Measurements from ENCODE around the gene KCNMB1.

KCNMB1 gene, protein sequence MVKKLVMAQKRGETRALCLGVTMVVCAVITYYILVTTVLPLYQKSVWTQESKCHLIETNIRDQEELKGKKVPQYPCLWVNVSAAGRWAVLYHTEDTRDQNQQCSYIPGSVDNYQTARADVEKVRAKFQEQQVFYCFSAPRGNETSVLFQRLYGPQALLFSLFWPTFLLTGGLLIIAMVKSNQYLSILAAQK

DNA sequence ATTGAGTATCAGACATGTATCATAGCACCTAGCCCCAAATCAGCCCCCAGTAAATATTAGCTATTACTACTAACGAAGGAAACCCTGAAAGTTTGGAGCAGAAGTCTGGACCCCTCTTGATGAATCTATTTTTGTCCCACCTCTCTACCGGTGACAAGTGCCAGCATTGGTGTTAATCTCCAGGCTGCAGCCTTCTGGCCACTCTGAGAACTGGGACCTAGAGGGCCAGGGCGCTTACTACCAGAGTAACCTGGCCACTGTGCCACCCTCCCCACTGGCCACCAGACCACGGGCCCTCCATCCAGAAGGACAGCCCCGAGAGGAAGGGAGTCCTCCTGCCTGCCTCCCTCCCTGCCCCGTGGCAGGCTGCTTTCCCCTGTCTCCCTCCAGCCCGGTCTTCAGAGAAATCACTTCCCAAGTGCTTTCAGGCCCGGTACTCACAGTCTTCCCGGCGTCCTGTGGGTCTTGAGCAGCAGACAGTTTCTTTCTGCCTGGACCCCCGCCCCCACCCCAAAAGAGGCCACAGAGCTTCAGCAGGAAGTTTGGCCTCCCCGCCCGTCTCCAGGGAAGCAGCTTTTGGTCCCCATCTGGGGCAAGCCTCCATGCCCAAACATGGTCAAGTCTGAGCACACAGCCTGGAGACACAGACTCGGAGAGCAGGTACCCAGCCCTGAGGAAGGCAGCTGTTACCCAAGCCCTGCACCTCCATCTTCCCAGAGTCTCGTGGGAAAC is at the start of gene KCNMB1:
TSS of gene KCNMB1 (minus strand) at position 550 of the 732 bp plus-strand sequence. CDS start 3,920 bp downstream, outside the sequence.
- H3K4me3 ChIP-seq (ENCODE audit: low read depth, low read length) = peak within 1 kb of the TSS; percentile 52
- TF ChIP-seq, protein P1, sequence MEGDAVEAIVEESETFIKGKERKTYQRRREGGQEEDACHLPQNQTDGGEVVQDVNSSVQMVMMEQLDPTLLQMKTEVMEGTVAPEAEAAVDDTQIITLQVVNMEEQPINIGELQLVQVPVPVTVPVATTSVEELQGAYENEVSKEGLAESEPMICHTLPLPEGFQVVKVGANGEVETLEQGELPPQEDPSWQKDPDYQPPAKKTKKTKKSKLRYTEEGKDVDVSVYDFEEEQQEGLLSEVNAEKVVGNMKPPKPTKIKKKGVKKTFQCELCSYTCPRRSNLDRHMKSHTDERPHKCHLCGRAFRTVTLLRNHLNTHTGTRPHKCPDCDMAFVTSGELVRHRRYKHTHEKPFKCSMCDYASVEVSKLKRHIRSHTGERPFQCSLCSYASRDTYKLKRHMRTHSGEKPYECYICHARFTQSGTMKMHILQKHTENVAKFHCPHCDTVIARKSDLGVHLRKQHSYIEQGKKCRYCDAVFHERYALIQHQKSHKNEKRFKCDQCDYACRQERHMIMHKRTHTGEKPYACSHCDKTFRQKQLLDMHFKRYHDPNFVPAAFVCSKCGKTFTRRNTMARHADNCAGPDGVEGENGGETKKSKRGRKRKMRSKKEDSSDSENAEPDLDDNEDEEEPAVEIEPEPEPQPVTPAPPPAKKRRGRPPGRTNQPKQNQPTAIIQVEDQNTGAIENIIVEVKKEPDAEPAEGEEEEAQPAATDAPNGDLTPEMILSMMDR (IDR thresholded peaks at IDR 0.05; ENCODE audit: borderline replicate concordance, insufficient read depth, low read depth, low read length) = no peak

DNA sequence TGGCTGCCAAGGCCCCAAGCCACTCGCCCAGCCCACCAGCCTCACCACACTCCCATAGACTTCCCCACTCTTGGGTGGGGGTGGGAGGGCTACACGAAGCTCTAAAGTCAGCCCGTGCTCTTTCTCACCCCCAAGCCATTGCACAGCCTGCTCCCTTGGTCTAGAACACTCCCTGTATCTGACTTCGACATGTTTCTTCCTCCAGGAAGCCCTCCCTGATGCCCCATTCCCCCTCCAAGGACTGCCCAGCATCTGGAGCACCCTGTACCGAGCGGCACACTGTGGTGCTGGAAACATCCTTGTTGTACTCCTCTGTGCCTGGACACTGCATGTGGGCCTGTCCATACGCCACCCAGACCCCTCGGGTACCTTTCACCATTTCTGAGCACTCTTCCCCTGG is 49.4 kb upstream of the KCNMB1 start:
- TF ChIP-seq, protein P1 (IDR thresholded peaks at IDR 0.05; ENCODE audit: borderline replicate concordance, insufficient read depth, low read depth, low read length) = no peak

DNA sequence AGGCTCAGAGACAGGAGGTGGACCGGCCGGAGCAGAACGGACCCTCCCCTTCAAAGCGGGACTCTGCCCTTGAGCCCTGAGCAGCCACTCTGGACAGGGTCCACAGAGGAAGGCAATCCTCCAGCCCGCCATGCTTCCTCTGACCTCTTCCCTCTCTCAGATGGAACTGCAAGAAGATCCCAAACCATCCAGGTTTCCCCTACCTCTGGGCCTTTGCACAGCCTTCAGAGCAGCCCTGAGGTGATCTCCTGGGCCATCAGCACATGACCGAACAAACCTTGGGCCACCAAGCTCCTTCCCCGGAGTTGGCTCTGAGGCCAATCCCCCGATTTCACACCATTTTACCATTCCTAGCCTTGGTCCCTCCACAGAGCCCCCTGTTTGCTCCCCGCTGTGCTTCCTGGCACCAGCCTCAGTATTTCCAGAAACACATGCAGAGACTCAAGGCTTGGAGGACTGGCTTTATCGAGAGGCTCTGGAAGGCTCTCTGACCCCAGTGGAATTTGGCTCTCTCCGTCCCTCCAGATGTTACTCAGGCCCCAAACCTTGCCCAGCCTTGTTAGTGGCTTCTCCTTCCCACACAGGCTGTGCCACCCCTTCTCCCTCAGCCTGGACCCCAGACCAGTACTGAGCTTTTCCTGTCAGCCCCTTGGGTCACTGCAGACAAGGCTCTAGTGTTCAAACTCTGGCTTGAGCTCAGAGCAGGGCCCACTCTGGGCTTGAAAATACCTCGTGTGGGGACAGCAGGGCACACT is 48.6 kb upstream of the KCNMB1 start:
- TF ChIP-seq, protein P1 (IDR thresholded peaks at IDR 0.05; ENCODE audit: borderline replicate concordance, insufficient read depth, low read depth, low read length) = no peak
- no peak overlapping the region for H3K4me3 ChIP-seq (ENCODE audit: low read depth, low read length)

More for the DNA sequence above, 49.4 kb upstream of the KCNMB1 start:
- no peak overlapping the region for H3K4me3 ChIP-seq (ENCODE audit: low read depth, low read length)

DNA sequence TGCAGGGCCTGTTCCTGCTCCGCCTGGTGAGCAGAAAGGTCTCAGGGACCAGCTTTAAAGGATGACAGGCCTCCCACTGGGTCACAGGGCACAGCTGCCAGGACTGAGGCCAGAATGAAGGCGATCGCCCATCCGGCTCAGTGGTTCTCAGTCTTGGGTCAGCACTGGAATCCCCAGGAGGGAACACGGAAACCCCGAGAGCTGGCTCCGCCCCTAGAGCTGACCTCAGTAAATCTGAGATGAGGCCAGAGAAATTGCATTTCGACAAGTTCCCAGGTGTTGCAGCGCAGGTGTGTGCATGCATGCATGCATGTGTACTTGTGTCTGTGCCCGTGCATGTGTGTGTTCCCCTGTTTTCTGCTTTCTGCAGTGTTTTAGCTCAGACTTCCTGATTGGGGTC is 47.2 kb upstream of the KCNMB1 start:
- H3K4me3 ChIP-seq (ENCODE audit: low read depth, low read length) = no peak overlapping the region
- TF ChIP-seq, protein P1 (IDR thresholded peaks at IDR 0.05; ENCODE audit: borderline replicate concordance, insufficient read depth, low read depth, low read length) = no peak

DNA sequence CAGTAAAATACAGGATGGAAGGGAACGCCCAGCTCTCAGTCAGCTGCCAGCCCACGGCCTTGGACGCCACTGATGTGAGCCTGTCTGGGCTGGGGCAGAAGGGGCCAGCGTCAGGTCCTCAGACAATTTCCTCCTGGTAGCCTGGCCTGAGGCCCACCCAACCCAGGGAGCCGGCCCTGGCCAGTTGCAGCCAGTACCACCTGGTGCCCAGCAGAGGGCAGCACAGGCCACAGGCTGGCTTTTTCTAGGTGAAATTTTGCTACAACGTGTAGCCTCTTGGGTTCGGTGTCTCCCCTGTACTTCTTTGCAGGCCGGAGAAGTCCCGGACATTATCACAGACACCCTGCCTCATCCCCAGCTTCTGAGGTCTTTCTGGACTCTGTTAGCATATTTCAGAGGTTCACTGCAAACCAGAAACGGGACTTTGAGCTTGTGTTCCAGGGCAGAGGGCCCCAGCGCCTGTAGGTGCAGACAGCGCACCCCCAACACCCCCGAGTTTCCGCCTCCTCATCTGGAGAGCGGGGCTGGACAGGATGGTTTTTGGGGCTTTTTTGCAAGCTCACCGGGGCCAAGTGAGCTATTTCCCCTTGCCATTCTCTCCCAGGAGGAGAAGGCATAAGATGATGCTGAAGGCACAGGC is 45.9 kb upstream of the KCNMB1 start:
- TF ChIP-seq, protein P1 (IDR thresholded peaks at IDR 0.05; ENCODE audit: borderline replicate concordance, insufficient read depth, low read depth, low read length) = peak; percentile 99
- H3K4me3 ChIP-seq (ENCODE audit: low read depth, low read length) = no peak overlapping the region

DNA sequence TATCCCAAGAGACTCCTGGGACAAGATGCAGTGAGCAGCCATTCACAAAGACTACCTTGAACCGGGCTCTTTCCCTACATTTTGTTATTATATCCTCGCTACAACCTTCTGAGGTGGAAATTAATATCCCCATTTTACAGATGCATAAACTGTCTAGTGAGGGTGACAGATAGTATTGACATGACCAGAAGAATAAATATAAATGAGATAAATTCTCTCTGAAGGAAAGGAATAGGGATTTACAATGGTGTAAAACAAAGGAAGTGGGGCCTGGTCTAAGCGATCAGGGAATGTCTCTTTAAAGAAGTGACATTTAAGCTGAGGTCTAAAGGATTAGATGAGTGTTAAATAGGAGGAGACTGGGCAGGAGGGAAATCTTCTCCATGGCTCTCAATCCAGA is 43.5 kb upstream of the KCNMB1 start:
- no peak overlapping the region for H3K4me3 ChIP-seq (ENCODE audit: low read depth, low read length)

More for the DNA sequence above, 43.5 kb upstream of the KCNMB1 start:
- TF ChIP-seq, protein P1 (IDR thresholded peaks at IDR 0.05; ENCODE audit: borderline replicate concordance, insufficient read depth, low read depth, low read length) = no peak

Data from GM12875 (cell line).